ENCODE results near the gene LRRC7. TPM values are rescaled to one million over a fixed set of nuclear protein-coding genes. Genes with fewer than 3 reads are reported as not detected.

Gene LRRC7
- total RNA-seq (2022; extraction: Qiagen RNA extraction; ENCODE audit: low read depth): not detected in 5 replicates

GRCh38 chr1:69567652-69568420, at the start of gene LRRC7:
TSS of gene LRRC7 (plus strand) at chr1:69567922. CDS start at chr1:69568640, 718 bp downstream.

All from A549 treated with ZK216348 at 1 μM for 4 hours (cell line).